HCT116 (cell line): Measurements from ENCODE around the gene KIF27.
A peak's percentile ranks its signal among the peaks of the same experiment; 100 is the strongest.

Experiments
- EZH2 ChIP-seq: fragments of 200-600 bp; sonication (generic); IDR thresholded peaks from 2 replicates; pipeline ENCODE4 v1.6.1; 2017; ENCODE audit warnings: antibody characterized with exemption, mixed run types
- POLR2AphosphoS5 ChIP-seq: IDR thresholded peaks from 2 replicates; pipeline ENCODE4 v1.6.1; 2011; ENCODE audit warnings: mild to moderate bottlenecking, low read depth, low read length, moderate library complexity
- SIN3A ChIP-seq: IDR thresholded peaks from 2 replicates; pipeline ENCODE4 v1.6.1; 2012; ENCODE audit warnings: low read depth
- TF ChIP-seq, protein P1 (sequence below), 3 experiments: fragments of 200-600 bp in 1 of 3; sonication (generic) in 1 of 3; IDR thresholded peaks in 2 of 3; conservative IDR thresholded peaks in 1 of 3; 2 replicates each; pipeline ENCODE4 v1.5.1; 2012 to 2017; ENCODE audit warnings: low read depth in 2 of 3, low read length in 2 of 3, antibody characterized with exemption in 1 of 3, borderline replicate concordance in 1 of 3, control low read depth in 1 of 3, mild to moderate bottlenecking in 1 of 3, mixed read lengths in 1 of 3, mixed run types in 1 of 3, moderate library complexity in 1 of 3; ENCODE audit not compliant: insufficient read depth in 1 of 3
- TF ChIP-seq, protein P2 (sequence below): IDR thresholded peaks from 2 replicates; pipeline ENCODE4 v1.6.1; 2012

DNA sequence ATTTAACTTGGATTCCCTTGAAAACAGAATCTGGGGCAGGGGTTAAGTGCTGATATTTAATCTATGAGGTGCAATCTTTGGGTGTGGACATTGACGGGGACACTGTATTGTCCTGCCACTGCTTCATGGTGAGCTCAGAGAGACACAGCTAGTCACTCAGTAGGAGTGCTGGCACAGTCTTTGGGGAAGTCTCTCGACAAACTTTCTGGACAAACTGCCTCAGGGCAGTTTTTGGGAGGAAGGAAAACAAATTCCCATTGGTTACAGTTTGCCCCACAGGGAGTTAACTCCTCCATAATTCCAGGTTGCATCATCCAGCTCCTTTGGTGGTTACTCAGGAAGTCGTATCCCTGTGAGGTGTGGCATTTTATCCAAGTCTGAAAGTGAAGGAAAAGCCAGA is 40.9 kb upstream of the KIF27 start:
- TF ChIP-seq, protein P1, sequence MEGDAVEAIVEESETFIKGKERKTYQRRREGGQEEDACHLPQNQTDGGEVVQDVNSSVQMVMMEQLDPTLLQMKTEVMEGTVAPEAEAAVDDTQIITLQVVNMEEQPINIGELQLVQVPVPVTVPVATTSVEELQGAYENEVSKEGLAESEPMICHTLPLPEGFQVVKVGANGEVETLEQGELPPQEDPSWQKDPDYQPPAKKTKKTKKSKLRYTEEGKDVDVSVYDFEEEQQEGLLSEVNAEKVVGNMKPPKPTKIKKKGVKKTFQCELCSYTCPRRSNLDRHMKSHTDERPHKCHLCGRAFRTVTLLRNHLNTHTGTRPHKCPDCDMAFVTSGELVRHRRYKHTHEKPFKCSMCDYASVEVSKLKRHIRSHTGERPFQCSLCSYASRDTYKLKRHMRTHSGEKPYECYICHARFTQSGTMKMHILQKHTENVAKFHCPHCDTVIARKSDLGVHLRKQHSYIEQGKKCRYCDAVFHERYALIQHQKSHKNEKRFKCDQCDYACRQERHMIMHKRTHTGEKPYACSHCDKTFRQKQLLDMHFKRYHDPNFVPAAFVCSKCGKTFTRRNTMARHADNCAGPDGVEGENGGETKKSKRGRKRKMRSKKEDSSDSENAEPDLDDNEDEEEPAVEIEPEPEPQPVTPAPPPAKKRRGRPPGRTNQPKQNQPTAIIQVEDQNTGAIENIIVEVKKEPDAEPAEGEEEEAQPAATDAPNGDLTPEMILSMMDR (IDR thresholded peaks at IDR 0.05 in 2 of 3, conservative IDR thresholded peaks at IDR 0.05 in 1 of 3; ENCODE audit: borderline replicate concordance in 1 of 3, insufficient read depth in 1 of 3, low read depth in 2 of 3, low read length in 2 of 3) = no peak
- no peak for TF ChIP-seq SIN3A
- TF ChIP-seq, protein P2, sequence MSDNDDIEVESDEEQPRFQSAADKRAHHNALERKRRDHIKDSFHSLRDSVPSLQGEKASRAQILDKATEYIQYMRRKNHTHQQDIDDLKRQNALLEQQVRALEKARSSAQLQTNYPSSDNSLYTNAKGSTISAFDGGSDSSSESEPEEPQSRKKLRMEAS = 0 out of 2 replicates have a peak, but pooled peaks have one; percentile 9
- TF ChIP-seq POLR2AphosphoS5 = no peak
- no peak for TF ChIP-seq EZH2
